Activated T-helper 17 cell treated with anti-CD3 and anti-CD28 coated beads, Interleukin-2, amount 50 U/mL, for 72 hours (primary cell): Measurements from ENCODE around the gene IREB2. TPM values are rescaled to one million over a fixed set of nuclear protein-coding genes. Genes with fewer than 3 reads are reported as not detected.

Source experiments
- ATAC-seq: fragments of 150-1000 bp; cut with Tn5 transposase; replicated peaks from 2 replicates; pipeline ENCODE4 v1.10.0; 2021; ENCODE audit warnings: mild to moderate bottlenecking, moderate library complexity
- H3K27ac Mint-ChIP-seq: one replicate; pipeline ENCODE4 v1.8.0; 2022; ENCODE audit warnings: mixed read lengths
- H3K27me3 Mint-ChIP-seq: one replicate; pipeline ENCODE4 v1.8.0; 2022; ENCODE audit warnings: mixed read lengths
- H3K36me3 Mint-ChIP-seq: one replicate; pipeline ENCODE4 v1.8.0; 2022; ENCODE audit warnings: low read depth, mild to moderate bottlenecking, mixed read lengths
- H3K4me1 Mint-ChIP-seq: one replicate; pipeline ENCODE4 v1.8.0; 2022; ENCODE audit warnings: mixed read lengths
- H3K4me3 Mint-ChIP-seq: one replicate; pipeline ENCODE4 v1.8.0; 2022; ENCODE audit warnings: mild to moderate bottlenecking, mixed read lengths
- H3K9me3 Mint-ChIP-seq: one replicate; pipeline ENCODE4 v1.8.0; 2022; ENCODE audit warnings: mixed read lengths
- total RNA-seq, 2 donors: library from RNA; stranded (reverse); gene quantifications; one replicate each; pipeline ENCODE4 v1.2.3, GENCODE V29; 2022

Gene IREB2
- total RNA-seq, 2 donors from 2014 or later: 63.6 to 84.0 TPM

DNA sequence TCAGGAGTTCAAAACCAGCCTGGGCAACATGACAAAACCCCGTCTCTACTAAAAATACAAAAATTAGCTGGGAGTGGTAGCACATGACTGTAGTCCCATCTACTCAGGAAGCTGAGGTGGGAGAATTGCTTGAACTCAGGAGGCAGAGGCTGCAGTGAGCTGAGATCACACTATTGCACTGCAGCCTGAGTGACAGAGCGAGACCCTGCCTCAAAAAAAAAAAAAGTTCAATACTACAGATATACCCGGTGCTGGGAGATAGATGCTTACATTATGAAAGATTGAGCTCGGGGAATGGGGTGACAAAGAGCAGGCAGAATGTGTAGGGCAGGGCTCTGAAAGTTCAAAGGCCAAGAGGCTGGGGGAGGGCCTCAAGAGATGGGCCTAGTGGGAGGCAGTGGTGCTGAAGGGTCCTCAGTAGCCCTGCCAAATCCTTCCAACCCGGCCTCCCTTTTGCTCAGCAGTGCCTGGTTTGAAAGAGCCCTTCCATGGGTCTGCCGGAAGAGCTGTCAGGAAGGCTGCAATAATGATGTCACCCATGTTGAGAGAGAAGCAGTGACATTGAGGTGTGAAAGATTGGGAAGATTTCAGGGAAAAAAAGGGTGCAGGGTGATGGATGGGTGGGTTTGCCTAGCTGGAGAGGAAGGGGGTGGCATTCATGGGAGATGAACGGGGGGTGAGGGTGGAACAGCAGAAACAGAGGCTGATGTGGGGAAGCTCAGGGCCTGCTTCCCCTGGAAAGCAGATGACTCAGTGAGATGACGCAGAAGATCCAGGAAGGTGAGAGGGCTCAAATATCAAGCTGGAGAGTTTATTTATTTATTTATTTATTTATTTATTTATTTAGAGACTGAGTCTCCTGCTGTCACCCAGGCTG is 20.0 kb upstream of the IREB2 start:
- H3K4me1 Mint-ChIP-seq: no peaks in the 10 kb centered on the region
- no peaks in the 10 kb centered on the region for H3K36me3 Mint-ChIP-seq
- no peak overlapping the region for H3K27ac Mint-ChIP-seq
- no peaks in the 10 kb centered on the region for H3K9me3 Mint-ChIP-seq
- no peak for ATAC-seq
- no peak overlapping the region for H3K4me3 Mint-ChIP-seq
- peaks cover 3% of the 10 kb centered on the region for H3K27me3 Mint-ChIP-seq

DNA sequence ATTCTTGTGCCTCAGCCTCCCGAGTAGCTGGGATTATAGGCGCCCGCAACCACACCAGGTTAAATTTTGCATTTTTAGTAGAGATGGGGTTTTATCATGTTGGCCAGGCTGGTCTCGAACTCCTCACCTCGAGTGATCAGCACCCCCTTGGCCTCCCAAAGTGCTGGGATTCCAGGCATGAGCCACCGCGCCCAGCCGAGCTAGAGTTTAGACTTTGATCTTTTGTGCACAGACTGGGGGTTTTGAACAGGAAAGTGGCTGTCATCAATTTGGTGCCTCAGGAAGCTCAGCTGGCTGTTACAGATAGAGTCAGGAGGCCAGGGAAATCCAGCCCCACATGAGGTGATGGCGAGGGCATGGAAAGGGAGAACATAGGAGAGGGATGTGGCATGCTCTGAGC is 19.3 kb upstream of the IREB2 start:
- ATAC-seq: no peak
- Mint-ChIP-seq H3K27me3 (peaks cover 3% of the 10 kb centered on the region), H3K36me3 (no peaks in the 10 kb centered on the region), H3K4me3 (no peak overlapping the region), H3K27ac (no peak overlapping the region), H3K9me3 (no peaks in the 10 kb centered on the region), H3K4me1 (no peaks in the 10 kb centered on the region)

DNA sequence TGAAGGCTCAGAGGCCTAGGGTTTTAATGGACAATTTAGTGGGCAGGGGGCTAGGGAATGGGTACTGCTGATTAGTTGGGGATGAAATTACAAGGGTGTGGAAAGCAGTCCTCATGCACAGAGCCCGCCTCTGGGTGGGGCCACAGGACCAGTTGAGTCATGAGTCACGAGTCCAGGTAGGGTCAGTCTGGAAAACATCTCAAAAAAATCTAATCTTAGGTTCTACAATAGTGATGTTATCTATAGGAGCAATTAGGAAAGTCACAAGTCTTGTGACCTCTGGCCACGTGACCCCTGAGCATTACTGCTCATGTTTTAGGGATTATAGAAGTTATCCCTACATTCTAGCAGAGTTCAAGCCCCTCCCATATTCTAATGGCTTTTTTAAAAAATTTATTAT is 18.6 kb upstream of the IREB2 start:
- no peaks in the 10 kb centered on the region for H3K27me3 Mint-ChIP-seq
- no peaks in the 10 kb centered on the region for H3K4me1 Mint-ChIP-seq

DNA sequence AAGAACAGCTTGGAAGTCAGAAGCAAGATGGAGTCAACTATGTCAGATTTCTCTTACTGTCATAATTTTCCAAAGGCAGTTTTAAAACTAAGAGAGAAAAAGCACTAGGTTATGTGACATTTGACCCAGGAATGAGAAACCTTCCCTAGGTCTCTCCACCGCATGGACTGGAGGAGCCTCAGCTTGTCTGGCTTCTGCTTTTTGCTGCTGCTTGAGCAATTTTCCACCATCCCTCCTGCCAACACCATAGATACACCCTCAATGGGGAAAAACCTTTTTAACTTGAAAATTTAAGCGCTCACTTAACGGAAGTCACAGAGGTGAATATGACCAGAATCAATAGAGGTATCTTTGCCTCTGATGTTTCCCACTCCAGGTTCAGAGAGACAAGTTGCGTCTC is 17.8 kb upstream of the IREB2 start:
- no peak for ATAC-seq
- H3K4me1 Mint-ChIP-seq: no peaks in the 10 kb centered on the region
- no peak overlapping the region for H3K4me3 Mint-ChIP-seq
- H3K27me3 Mint-ChIP-seq: no peaks in the 10 kb centered on the region
- no peaks in the 10 kb centered on the region for H3K9me3 Mint-ChIP-seq
- no peaks in the 10 kb centered on the region for H3K36me3 Mint-ChIP-seq
- no peak overlapping the region for H3K27ac Mint-ChIP-seq

More for the DNA sequence above, 18.6 kb upstream of the IREB2 start:
- Mint-ChIP-seq H3K4me3 (no peak overlapping the region), H3K9me3 (no peaks in the 10 kb centered on the region), H3K36me3 (no peaks in the 10 kb centered on the region), H3K27ac (no peak overlapping the region)
- no peak for ATAC-seq

DNA sequence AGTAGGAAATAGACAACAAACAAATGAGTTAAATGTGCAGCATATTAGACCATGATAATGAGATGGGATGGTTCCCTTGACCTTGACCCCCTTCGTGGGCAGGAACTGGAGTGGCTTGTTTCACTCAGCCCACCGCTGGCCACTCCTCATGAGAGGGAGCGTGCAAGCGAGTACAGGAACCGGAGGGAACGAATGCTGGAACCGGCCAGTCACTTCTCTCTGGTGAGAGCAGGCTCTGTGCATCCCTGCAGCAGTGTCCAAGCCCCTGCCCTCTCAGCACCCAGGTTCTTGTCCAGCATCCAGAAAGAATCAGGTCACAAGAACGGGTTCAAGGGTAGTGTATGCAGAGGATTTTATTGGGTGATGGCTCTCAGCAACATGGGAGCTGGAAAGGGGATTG is 17.2 kb upstream of the IREB2 start:
- Mint-ChIP-seq H3K4me1 (peaks cover under 1% of the 10 kb centered on the region), H3K27me3 (no peaks in the 10 kb centered on the region), H3K4me3 (no peak overlapping the region), H3K9me3 (no peaks in the 10 kb centered on the region), H3K27ac (no peak overlapping the region), H3K36me3 (no peaks in the 10 kb centered on the region)
- no peak for ATAC-seq

DNA sequence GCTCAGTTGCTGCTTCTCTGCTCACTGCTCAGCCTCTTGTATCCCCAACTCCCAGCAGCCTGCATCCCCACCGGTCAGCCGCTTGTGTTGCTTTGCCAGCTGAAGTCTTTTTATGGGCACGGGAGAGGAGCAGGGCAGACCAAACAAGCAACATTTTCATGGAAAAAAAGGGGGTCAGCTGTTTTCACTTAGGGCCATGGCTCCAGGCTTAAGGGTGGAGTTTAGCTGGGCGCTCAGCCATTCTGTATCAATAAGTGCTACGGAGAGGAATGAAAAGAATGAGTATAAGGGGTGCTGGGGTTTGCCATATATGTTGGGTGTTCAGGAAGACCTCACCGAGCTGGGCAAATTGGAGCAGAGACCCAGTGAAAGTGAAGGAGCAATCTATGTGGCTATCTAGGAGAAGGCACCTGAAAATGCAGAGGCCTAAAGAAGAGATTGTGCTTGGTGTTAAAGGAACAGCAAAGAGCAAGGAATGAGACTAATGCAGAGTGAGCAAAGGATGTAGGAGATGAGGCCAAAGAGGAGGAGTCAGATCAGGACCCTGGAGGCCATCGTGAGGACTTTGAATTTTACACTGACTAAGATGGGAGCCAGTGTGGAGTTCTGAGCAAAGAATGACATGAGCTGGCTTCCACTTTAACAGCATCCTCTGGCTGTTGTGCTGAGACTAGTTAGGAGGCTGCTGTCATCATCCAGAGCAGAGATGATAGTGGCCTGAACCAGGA is 16.6 kb upstream of the IREB2 start:
- H3K4me3 Mint-ChIP-seq: no peak overlapping the region
- H3K27ac Mint-ChIP-seq: no peak overlapping the region
- H3K27me3 Mint-ChIP-seq: no peaks in the 10 kb centered on the region
- no peaks in the 10 kb centered on the region for H3K36me3 Mint-ChIP-seq
- peaks cover 7% of the 10 kb centered on the region for H3K4me1 Mint-ChIP-seq
- no peak for ATAC-seq
- no peaks in the 10 kb centered on the region for H3K9me3 Mint-ChIP-seq

DNA sequence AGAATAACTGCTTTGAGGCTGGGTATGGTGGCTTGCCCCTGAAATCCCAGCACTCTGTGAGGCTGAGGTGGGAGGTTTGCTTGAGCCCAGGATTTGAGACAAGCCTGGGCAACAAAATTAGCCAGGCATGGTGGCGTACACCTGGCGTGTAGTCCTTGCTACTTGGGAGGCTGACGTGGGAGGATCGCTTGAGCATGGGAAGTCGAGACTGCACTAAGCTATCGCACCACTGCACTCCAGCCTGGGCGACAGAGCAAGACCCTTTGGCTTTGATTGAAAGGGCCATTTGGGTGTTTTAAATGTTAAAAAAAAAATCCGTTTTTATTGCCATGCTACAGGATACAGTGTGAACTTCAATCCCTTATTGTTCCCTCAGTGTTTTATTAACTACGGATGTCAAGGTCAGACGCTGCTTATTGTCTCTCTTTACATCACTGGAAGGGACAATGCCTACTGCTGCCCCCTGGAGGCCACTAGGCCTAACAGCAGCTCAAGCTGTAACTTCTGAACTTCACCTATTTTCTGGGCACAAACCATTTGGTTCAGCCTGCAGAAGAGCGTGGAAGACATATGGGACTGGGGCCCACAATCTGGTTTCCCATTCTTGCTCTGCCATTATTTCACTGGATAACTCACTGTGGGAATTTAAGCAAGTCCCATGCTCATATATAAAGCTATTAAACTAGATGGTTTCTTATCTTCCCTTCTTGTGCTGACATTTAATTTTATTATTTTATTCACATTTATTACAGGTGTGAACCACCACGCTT is 15.3 kb upstream of the IREB2 start:
- peak; percentile 79 for ATAC-seq
- Mint-ChIP-seq H3K4me1 (peaks cover 8% of the 10 kb centered on the region), H3K36me3 (no peaks in the 10 kb centered on the region), H3K27me3 (no peaks in the 10 kb centered on the region), H3K9me3 (no peaks in the 10 kb centered on the region), H3K4me3 (no peak overlapping the region), H3K27ac (peak overlapping the region; percentile 42)

DNA sequence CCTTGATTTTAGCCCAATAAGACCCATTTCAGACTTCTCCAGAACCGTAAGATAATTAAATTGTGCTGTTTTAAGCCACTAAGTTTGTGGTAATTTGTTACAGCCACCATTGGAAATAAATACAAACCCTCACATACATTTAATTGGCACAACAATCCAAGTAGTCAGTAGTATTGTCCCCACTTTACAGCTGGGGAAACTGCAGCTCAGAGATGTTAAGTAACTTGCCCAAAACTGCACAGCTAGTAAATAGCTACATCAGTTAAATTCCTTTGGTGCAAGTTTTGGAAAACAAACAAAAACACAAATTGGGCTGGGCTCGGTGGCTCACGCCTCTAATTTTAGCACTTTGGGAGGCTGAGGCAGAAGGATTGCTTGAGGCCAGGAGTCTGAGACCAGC is 13.3 kb upstream of the IREB2 start:
- ATAC-seq: no peak
- Mint-ChIP-seq H3K36me3 (no peaks in the 10 kb centered on the region), H3K27me3 (peaks cover 4% of the 10 kb centered on the region), H3K9me3 (no peaks in the 10 kb centered on the region), H3K27ac (no peak overlapping the region), H3K4me1 (peaks cover 8% of the 10 kb centered on the region), H3K4me3 (no peak overlapping the region)

DNA sequence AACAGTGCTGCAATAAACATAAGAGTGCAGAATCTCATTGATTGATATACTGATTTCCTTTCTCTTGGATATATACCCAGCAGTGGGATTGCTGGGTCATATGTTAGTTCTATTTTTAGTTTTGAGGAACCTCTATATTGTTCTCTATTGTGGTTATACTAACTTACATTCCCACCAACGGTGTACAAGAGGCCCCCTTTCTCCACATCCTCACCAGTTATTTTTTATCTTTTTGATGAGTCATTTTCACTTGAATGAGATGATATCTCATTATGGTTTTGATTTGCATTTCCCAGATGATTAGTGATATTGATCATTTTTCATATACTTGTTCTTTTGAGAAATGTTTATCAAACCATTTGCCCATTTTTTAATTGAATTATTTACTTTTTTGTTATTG is 12.4 kb upstream of the IREB2 start:
- peak; percentile 32 for ATAC-seq
- H3K4me3 Mint-ChIP-seq: peak overlapping the region; percentile 40
- H3K4me1 Mint-ChIP-seq: peaks cover 8% of the 10 kb centered on the region
- H3K27ac Mint-ChIP-seq: peak overlapping the region; percentile 46
- peaks cover 4% of the 10 kb centered on the region for H3K27me3 Mint-ChIP-seq
- no peaks in the 10 kb centered on the region for H3K9me3 Mint-ChIP-seq
- no peaks in the 10 kb centered on the region for H3K36me3 Mint-ChIP-seq

DNA sequence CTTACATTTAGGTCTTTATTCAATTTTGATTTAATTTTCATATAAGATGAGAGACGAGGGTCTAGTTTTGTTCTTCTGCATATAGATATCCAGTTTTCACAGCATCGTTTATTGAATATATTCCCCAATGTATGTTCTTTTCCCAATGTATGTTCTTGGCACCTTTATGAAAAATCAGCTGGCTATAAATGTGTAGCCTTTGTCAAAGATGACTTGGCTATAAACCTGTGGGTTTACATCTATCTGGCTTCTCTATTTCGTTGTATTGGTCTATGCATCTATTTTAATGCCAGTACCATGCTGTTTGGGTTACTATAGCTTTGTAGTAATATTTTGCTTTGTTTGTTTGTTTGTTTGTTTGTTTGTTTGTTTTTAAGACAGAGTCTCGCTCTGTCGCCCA is 11.7 kb upstream of the IREB2 start:
- Mint-ChIP-seq H3K9me3 (no peaks in the 10 kb centered on the region), H3K4me1 (peaks cover 8% of the 10 kb centered on the region), H3K27ac (peak overlapping the region; percentile 46), H3K36me3 (no peaks in the 10 kb centered on the region), H3K27me3 (peaks cover 4% of the 10 kb centered on the region), H3K4me3 (peak overlapping the region; percentile 40)
- no peak for ATAC-seq

DNA sequence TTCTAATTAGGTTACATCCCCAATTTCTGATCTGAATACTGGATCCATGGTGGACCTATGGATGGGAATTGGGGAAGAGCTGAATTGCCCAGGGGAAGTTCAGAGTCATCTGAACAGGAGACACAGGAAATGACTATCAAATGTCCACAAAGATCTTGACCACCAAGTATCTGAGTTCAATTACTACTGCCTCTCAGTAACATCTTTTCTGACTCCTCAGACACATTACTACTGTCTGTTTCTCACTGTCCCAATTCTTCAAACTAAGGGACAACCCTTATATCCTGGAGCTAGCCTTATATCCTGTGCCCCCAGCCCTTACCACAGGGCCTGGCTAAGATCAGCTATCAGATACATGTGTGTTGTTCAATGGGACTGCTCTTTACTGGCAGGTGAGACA is 10.1 kb upstream of the IREB2 start:
- Mint-ChIP-seq H3K27ac (no peak overlapping the region), H3K4me3 (no peak overlapping the region), H3K4me1 (peaks cover 8% of the 10 kb centered on the region), H3K36me3 (no peaks in the 10 kb centered on the region), H3K9me3 (no peaks in the 10 kb centered on the region), H3K27me3 (peaks cover 4% of the 10 kb centered on the region)
- ATAC-seq: no peak

DNA sequence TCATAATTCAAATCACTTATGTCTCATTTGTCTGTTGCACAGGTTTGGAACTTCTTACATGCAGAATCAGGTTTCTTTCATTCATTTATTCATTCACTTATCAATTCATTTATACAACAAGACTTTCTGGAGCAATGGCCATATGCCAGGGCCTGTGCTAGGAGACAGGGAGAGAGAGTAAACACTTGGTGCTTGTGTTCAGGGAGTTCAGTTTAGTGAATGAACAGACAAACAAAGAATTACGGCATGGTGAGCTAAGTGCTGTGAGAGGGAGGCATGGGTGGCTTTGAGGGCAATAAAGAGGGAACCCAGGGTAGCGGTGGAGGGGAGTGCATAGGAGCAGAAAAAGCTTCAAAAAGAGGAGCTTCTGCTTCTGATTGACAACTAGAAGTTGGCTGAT is 8.5 kb upstream of the IREB2 start:
- no peak for ATAC-seq
- Mint-ChIP-seq H3K36me3 (no peaks in the 10 kb centered on the region), H3K27me3 (peaks cover 4% of the 10 kb centered on the region), H3K9me3 (no peaks in the 10 kb centered on the region), H3K27ac (no peak overlapping the region), H3K4me1 (peaks cover 8% of the 10 kb centered on the region), H3K4me3 (no peak overlapping the region)

DNA sequence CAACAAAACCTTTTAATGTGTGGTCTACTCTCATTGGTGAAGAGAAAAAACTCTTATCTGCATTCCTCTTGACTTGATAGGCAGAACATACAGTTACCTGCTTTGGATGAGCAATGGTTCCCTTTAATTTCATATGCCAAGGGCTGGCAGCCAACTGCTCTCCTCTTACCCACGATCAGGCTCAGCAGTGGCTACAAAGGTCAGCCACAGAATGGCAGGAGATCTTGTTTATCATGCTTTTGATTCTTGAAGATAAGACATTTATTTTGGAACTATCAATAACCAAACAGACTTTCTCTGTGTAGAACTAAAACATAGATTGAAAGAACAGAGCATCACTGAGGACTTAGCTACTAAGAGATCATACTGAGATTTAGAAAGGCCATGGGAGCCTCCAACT is 6.1 kb upstream of the IREB2 start:
- H3K36me3 Mint-ChIP-seq: no peaks in the 10 kb centered on the region
- H3K4me1 Mint-ChIP-seq: peaks cover 5% of the 10 kb centered on the region
- H3K27me3 Mint-ChIP-seq: peaks cover 4% of the 10 kb centered on the region
- no peak overlapping the region for H3K4me3 Mint-ChIP-seq
- ATAC-seq: no peak
- H3K9me3 Mint-ChIP-seq: no peaks in the 10 kb centered on the region
- H3K27ac Mint-ChIP-seq: no peak overlapping the region

DNA sequence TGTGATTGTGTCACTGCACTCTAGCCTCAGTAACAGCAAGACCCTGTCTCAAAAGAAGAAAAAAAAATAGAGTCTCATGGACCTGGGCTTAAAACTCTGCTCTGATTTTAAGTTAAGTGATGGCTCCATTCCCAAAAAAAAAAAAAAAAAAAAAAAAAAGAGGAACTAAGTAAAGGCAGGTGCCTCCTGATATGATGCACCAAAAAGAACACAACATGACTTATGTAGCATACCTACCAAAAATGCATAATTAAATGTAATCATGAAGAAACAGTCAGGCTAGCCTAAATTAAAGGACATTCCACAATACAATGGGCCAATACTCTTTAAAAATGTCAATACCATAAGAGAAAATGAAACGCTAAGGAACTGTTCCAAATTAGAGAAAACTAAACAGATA is 5.4 kb upstream of the IREB2 start:
- Mint-ChIP-seq H3K27ac (no peak overlapping the region), H3K4me3 (no peak overlapping the region), H3K9me3 (no peaks in the 10 kb centered on the region), H3K4me1 (peaks cover 10% of the 10 kb centered on the region), H3K27me3 (peaks cover 4% of the 10 kb centered on the region), H3K36me3 (no peaks in the 10 kb centered on the region)
- ATAC-seq: no peak
